ENCODE data around the gene C8A. TPM values are rescaled to one million over a fixed set of nuclear protein-coding genes. Genes with fewer than 3 reads are reported as not detected.

Gene C8A
- total and polyA plus RNA-seq, 2 of the 13 experiments (the other 11 are each of a cell fraction or from before 2014, with no cell fraction given): 10.5 to 15.0 TPM

- TF ChIP-seq PRPF4 (IDR thresholded peaks at IDR 0.05; ENCODE audit: low read depth, low read length, poor library complexity, severe bottlenecking) (no peak), PAWR (CRISPR knock-in tag; IDR thresholded peaks at IDR 0.05; ENCODE audit: borderline replicate concordance) (no peak), ZNF747 (CRISPR knock-in tag; IDR thresholded peaks at IDR 0.05; ENCODE audit: borderline replicate concordance) (peak; percentile 88), SNAPC2 (CRISPR knock-in tag; IDR thresholded peaks at IDR 0.05) (peak; percentile 62; the same call in 1 of the 2 replicates), SRY (CRISPR knock-in tag; IDR thresholded peaks at IDR 0.05) (no peak), LCORL (IDR thresholded peaks at IDR 0.05) (no peak), LCORL (CRISPR knock-in tag; IDR thresholded peaks at IDR 0.05) (peak; percentile 94), PRDM4 (CRISPR knock-in tag; IDR thresholded peaks at IDR 0.05; ENCODE audit: borderline replicate concordance) (no peak), ZNF574 (CRISPR knock-in tag; IDR thresholded peaks at IDR 0.05) (peak; percentile 77), RBFOX2 (IDR thresholded peaks at IDR 0.05; ENCODE audit: low read depth, low read length) (peak; percentile 62; the same call in 1 of the 2 replicates), ZSCAN5A (CRISPR knock-in tag; IDR thresholded peaks at IDR 0.05; ENCODE audit: borderline replicate concordance) (peak; percentile 82; the same call in 1 of the 2 replicates), ZNF274 (CRISPR knock-in tag; IDR thresholded peaks at IDR 0.05) (no peak)
- TF ChIP-seq, protein P1, sequence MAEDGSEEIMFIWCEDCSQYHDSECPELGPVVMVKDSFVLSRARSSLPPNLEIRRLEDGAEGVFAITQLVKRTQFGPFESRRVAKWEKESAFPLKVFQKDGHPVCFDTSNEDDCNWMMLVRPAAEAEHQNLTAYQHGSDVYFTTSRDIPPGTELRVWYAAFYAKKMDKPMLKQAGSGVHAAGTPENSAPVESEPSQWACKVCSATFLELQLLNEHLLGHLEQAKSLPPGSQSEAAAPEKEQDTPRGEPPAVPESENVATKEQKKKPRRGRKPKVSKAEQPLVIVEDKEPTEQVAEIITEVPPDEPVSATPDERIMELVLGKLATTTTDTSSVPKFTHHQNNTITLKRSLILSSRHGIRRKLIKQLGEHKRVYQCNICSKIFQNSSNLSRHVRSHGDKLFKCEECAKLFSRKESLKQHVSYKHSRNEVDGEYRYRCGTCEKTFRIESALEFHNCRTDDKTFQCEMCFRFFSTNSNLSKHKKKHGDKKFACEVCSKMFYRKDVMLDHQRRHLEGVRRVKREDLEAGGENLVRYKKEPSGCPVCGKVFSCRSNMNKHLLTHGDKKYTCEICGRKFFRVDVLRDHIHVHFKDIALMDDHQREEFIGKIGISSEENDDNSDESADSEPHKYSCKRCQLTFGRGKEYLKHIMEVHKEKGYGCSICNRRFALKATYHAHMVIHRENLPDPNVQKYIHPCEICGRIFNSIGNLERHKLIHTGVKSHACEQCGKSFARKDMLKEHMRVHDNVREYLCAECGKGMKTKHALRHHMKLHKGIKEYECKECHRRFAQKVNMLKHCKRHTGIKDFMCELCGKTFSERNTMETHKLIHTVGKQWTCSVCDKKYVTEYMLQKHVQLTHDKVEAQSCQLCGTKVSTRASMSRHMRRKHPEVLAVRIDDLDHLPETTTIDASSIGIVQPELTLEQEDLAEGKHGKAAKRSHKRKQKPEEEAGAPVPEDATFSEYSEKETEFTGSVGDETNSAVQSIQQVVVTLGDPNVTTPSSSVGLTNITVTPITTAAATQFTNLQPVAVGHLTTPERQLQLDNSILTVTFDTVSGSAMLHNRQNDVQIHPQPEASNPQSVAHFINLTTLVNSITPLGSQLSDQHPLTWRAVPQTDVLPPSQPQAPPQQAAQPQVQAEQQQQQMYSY (CRISPR knock-in tag; IDR thresholded peaks at IDR 0.05): no peak
- TF ChIP-seq, protein P2, sequence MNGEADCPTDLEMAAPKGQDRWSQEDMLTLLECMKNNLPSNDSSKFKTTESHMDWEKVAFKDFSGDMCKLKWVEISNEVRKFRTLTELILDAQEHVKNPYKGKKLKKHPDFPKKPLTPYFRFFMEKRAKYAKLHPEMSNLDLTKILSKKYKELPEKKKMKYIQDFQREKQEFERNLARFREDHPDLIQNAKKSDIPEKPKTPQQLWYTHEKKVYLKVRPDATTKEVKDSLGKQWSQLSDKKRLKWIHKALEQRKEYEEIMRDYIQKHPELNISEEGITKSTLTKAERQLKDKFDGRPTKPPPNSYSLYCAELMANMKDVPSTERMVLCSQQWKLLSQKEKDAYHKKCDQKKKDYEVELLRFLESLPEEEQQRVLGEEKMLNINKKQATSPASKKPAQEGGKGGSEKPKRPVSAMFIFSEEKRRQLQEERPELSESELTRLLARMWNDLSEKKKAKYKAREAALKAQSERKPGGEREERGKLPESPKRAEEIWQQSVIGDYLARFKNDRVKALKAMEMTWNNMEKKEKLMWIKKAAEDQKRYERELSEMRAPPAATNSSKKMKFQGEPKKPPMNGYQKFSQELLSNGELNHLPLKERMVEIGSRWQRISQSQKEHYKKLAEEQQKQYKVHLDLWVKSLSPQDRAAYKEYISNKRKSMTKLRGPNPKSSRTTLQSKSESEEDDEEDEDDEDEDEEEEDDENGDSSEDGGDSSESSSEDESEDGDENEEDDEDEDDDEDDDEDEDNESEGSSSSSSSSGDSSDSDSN (CRISPR knock-in tag; IDR thresholded peaks at IDR 0.05): no peak; the same call in 1 of the 2 replicates
These were observed 55.9 kb downstream of the C8A start (continued) for GRCh38 chr1:56910441-56910985.

Measured in HepG2 (cell line).